HepG2 (cell line): ENCODE results near the gene SEBOX. TPM values are rescaled to one million over a fixed set of nuclear protein-coding genes. Genes with fewer than 3 reads are reported as not detected.
A peak's percentile ranks its signal among the peaks of the same experiment; 100 is the strongest.

Source experiments
- ATF7-NPFF ChIP-seq: sonication (generic); formaldehyde crosslinking; IDR thresholded peaks from 2 replicates; pipeline ENCODE4 v1.8.1; 2023; ENCODE audit warnings: mild to moderate bottlenecking, low read depth, missing genetic modification reagents, moderate library complexity
- CAMTA2 ChIP-seq: sonication (generic); formaldehyde crosslinking; IDR thresholded peaks from 2 replicates; pipeline ENCODE4 v1.4.0; 2020; ENCODE audit warnings: mild to moderate bottlenecking, missing genetic modification reagents, borderline replicate concordance
- NFIC ChIP-seq: IDR thresholded peaks from 2 replicates; pipeline ENCODE4 v1.6.1; 2012; ENCODE audit warnings: mild to moderate bottlenecking, low read length, inconsistent platforms
- NR1H2 ChIP-seq: sonication (generic); formaldehyde crosslinking; IDR thresholded peaks from 2 replicates; pipeline ENCODE4 v1.8.1; 2022; ENCODE audit warnings: low read depth, missing genetic modification reagents, borderline replicate concordance
- NR2C2 ChIP-seq: sonication (generic); formaldehyde crosslinking; IDR thresholded peaks from 2 replicates; pipeline ENCODE4 v1.4.0; 2020; ENCODE audit warnings: missing genetic modification reagents, mild to moderate bottlenecking, moderate library complexity, borderline replicate concordance
- PAWR ChIP-seq: sonication (generic); formaldehyde crosslinking; IDR thresholded peaks from 2 replicates; pipeline ENCODE4 v1.4.0; 2020; ENCODE audit warnings: missing genetic modification reagents, mild to moderate bottlenecking, borderline replicate concordance
- REXO4 ChIP-seq: sonication (generic); formaldehyde crosslinking; IDR thresholded peaks from 2 replicates; pipeline ENCODE4 v1.8.0; 2022; ENCODE audit warnings: missing genetic modification reagents, mild to moderate bottlenecking, borderline replicate concordance
- SAFB2 ChIP-seq: sonication (generic); formaldehyde crosslinking; IDR thresholded peaks from 2 replicates; pipeline ENCODE4 v1.5.1; 2020; ENCODE audit warnings: missing genetic modification reagents, low read depth, mild to moderate bottlenecking, borderline replicate concordance
- SRSF9 ChIP-seq: fragments of 200-400 bp; formaldehyde crosslinking; IDR thresholded peaks from 2 replicates; pipeline ENCODE4 v1.6.1; 2018; ENCODE audit warnings: borderline replicate concordance, mild to moderate bottlenecking, low read depth, low read length; ENCODE audit not compliant: insufficient read depth, poor library complexity, severe bottlenecking
- TBL1XR1 ChIP-seq: fragments of 150-350 bp; IDR thresholded peaks from 2 replicates; pipeline ENCODE4 v1.6.1; 2014; ENCODE audit warnings: borderline replicate concordance, low read length; ENCODE audit not compliant: partially characterized antibody
- TP53 ChIP-seq: sonication (generic); formaldehyde crosslinking; conservative IDR thresholded peaks from 2 replicates; pipeline ENCODE4 v1.4.0; 2020; ENCODE audit warnings: missing genetic modification reagents
- U2AF1 ChIP-seq: fragments of 200-400 bp; formaldehyde crosslinking; optimal IDR thresholded peaks from 2 replicates; pipeline ENCODE3; 2017; ENCODE audit warnings: mild to moderate bottlenecking, low read depth, low read length
- YY1 ChIP-seq: IDR thresholded peaks from 2 replicates; pipeline ENCODE4 v1.6.1; 2011; ENCODE audit warnings: low read length, low read depth, moderate library complexity, mild to moderate bottlenecking; ENCODE audit not compliant: insufficient read depth, insufficient replicate concordance
- ZBTB8A ChIP-seq: sonication (generic); formaldehyde crosslinking; IDR thresholded peaks from 2 replicates; pipeline ENCODE4 v1.4.0; 2020; ENCODE audit warnings: mild to moderate bottlenecking, low read depth, missing genetic modification reagents, borderline replicate concordance
- ZFP62 ChIP-seq: sonication (generic); formaldehyde crosslinking; IDR thresholded peaks from 2 replicates; pipeline ENCODE4 v1.4.0; 2020; ENCODE audit warnings: missing genetic modification reagents
- ZNF33B ChIP-seq: sonication (generic); formaldehyde crosslinking; IDR thresholded peaks from 2 replicates; pipeline ENCODE4 v1.5.1; 2020; ENCODE audit warnings: mild to moderate bottlenecking, missing genetic modification reagents
- ZNF644 ChIP-seq: IDR thresholded peaks from 2 replicates; pipeline ENCODE4 v1.6.1; 2016; ENCODE audit warnings: low read depth
- ZNF777 ChIP-seq: sonication (generic); formaldehyde crosslinking; IDR thresholded peaks from 2 replicates; pipeline ENCODE4 v1.4.0; 2020; ENCODE audit warnings: missing genetic modification reagents
- ZNF841 ChIP-seq: sonication (generic); formaldehyde crosslinking; IDR thresholded peaks from 2 replicates; pipeline ENCODE4 v1.8.1; 2023; ENCODE audit warnings: missing genetic modification reagents, borderline replicate concordance
- ZSCAN22 ChIP-seq: sonication (generic); formaldehyde crosslinking; IDR thresholded peaks from 2 replicates; pipeline ENCODE4 v1.4.0; 2020; ENCODE audit warnings: mild to moderate bottlenecking, missing genetic modification reagents
- polyA plus RNA-seq, 8 experiments: library from polyadenylated mRNA; depleted of rRNA in 3 of 8; stranded (reverse) in 7 of 8; unstranded in 1 of 8; fragments of >200 nt; fragmentation: Illumina TruSeq in 4 of 8; extraction: Trizol in 4 of 8; gene quantifications; 2 replicates each; pipeline versions ENCODE4 v1.2.1 to v1.2.3, GENCODE V29; 2011 to 2016; ENCODE audit warnings: low read depth in 4 of 8, missing spikeins in 1 of 8, mixed read lengths in 1 of 8; ENCODE audit not compliant: insufficient read depth in 1 of 8
- total RNA-seq, 5 experiments: library from RNA; depleted of rRNA; stranded (reverse); fragments of >200 nt; fragmentation: Illumina TruSeq; extraction: Trizol; gene quantifications; 2 replicates each; pipeline ENCODE4 v1.2.3, GENCODE V29; 2016; ENCODE audit warnings: low read depth in 1 of 5
- TF ChIP-seq, protein P1 (sequence below): sonication (generic); formaldehyde crosslinking; IDR thresholded peaks from 2 replicates; pipeline ENCODE4 v1.4.0; 2020; ENCODE audit warnings: low read depth, missing genetic modification reagents
- TF ChIP-seq, protein P2 (sequence below): sonication (generic); formaldehyde crosslinking; IDR thresholded peaks from 2 replicates; pipeline ENCODE4 v1.4.0; 2020; ENCODE audit warnings: mild to moderate bottlenecking, missing genetic modification reagents
- TF ChIP-seq, protein P3 (sequence below): IDR thresholded peaks from 2 replicates; pipeline ENCODE4 v1.6.1; 2016
- TF ChIP-seq, protein P4 (sequence below): sonication (generic); formaldehyde crosslinking; IDR thresholded peaks from 2 replicates; pipeline ENCODE4 v1.4.0; 2020; ENCODE audit warnings: missing genetic modification reagents

The SEBOX gene
- total and polyA plus RNA-seq, 2 of the 13 experiments (the other 11 are each of a cell fraction or from before 2014, with no cell fraction given), result not detected

- TF ChIP-seq ZBTB8A (CRISPR knock-in tag) (0 out of 2 replicates have a peak, but pooled peaks have one; percentile 54), ZNF644 (CRISPR knock-in tag) (no peak), SAFB2 (CRISPR knock-in tag) (no peak; the same call in 1 of the 2 replicates), ZSCAN22 (CRISPR knock-in tag) (no peak), ATF7-NPFF (peak; percentile 29), REXO4 (no peak), CAMTA2 (0 out of 2 replicates have a peak, but pooled peaks have one; percentile 44), NR2C2 (peak; percentile 100), SRSF9 (no peak), TP53 (no peak; the same call in 1 of the 2 replicates), ZNF33B (CRISPR knock-in tag) (no peak), YY1 (peak; percentile 82), ZNF841 (CRISPR knock-in tag) (no peak), ZFP62 (no peak), ZNF777 (CRISPR knock-in tag) (no peak; the same call in 1 of the 2 replicates), NFIC (no peak), NR1H2 (CRISPR knock-in tag) (no peak), PAWR (CRISPR knock-in tag) (no peak), TBL1XR1 (peak; percentile 93), U2AF1 (no peak)
- TF ChIP-seq, protein P1, sequence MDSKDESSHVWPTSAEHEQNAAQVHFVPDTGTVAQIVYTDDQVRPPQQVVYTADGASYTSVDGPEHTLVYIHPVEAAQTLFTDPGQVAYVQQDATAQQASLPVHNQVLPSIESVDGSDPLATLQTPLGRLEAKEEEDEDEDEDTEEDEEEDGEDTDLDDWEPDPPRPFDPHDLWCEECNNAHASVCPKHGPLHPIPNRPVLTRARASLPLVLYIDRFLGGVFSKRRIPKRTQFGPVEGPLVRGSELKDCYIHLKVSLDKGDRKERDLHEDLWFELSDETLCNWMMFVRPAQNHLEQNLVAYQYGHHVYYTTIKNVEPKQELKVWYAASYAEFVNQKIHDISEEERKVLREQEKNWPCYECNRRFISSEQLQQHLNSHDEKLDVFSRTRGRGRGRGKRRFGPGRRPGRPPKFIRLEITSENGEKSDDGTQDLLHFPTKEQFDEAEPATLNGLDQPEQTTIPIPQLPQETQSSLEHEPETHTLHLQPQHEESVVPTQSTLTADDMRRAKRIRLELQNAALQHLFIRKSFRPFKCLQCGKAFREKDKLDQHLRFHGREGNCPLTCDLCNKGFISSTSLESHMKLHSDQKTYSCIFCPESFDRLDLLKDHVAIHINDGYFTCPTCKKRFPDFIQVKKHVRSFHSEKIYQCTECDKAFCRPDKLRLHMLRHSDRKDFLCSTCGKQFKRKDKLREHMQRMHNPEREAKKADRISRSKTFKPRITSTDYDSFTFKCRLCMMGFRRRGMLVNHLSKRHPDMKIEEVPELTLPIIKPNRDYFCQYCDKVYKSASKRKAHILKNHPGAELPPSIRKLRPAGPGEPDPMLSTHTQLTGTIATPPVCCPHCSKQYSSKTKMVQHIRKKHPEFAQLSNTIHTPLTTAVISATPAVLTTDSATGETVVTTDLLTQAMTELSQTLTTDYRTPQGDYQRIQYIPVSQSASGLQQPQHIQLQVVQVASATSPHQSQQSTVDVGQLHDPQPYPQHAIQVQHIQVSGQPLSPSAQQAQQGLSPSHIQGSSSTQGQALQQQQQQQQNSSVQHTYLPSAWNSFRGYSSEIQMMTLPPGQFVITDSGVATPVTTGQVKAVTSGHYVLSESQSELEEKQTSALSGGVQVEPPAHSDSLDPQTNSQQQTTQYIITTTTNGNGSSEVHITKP (CRISPR knock-in tag), result no peak
- TF ChIP-seq, protein P2, sequence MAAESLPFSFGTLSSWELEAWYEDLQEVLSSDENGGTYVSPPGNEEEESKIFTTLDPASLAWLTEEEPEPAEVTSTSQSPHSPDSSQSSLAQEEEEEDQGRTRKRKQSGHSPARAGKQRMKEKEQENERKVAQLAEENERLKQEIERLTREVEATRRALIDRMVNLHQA (CRISPR knock-in tag), result no peak
- TF ChIP-seq, protein P3, sequence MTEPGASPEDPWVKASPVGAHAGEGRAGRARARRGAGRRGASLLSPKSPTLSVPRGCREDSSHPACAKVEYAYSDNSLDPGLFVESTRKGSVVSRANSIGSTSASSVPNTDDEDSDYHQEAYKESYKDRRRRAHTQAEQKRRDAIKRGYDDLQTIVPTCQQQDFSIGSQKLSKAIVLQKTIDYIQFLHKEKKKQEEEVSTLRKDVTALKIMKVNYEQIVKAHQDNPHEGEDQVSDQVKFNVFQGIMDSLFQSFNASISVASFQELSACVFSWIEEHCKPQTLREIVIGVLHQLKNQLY (CRISPR knock-in tag), result no peak; the same call in 1 of the 2 replicates
- TF ChIP-seq, protein P4, sequence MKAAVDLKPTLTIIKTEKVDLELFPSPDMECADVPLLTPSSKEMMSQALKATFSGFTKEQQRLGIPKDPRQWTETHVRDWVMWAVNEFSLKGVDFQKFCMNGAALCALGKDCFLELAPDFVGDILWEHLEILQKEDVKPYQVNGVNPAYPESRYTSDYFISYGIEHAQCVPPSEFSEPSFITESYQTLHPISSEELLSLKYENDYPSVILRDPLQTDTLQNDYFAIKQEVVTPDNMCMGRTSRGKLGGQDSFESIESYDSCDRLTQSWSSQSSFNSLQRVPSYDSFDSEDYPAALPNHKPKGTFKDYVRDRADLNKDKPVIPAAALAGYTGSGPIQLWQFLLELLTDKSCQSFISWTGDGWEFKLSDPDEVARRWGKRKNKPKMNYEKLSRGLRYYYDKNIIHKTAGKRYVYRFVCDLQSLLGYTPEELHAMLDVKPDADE, result peak; percentile 14; the same call in 1 of the 2 replicates
Observed at GRCh38 chr17:28335201-28335958, 29.6 kb downstream of the SEBOX start, which contains the start of the genes IFT20 and TNFAIP1 (continued).
